Measurements from ENCODE around the gene DGKQ.

Gene DGKQ

GRCh38 chr4:995311-996026 is 22.1 kb upstream of the DGKQ start:
- DNase-seq (ENCODE audit: low read depth), result no peak

- DNase-seq (ENCODE audit: low read depth), result no peak
Observed at GRCh38 chr4:993111-994029, 20.0 kb upstream of the DGKQ start, which contains the start of gene SLC26A1. Gene SLC26A1, minus strand, starts transcription at chr4:993404. Its CDS starts 1,701 bp downstream, at chr4:991703.

DNA sequence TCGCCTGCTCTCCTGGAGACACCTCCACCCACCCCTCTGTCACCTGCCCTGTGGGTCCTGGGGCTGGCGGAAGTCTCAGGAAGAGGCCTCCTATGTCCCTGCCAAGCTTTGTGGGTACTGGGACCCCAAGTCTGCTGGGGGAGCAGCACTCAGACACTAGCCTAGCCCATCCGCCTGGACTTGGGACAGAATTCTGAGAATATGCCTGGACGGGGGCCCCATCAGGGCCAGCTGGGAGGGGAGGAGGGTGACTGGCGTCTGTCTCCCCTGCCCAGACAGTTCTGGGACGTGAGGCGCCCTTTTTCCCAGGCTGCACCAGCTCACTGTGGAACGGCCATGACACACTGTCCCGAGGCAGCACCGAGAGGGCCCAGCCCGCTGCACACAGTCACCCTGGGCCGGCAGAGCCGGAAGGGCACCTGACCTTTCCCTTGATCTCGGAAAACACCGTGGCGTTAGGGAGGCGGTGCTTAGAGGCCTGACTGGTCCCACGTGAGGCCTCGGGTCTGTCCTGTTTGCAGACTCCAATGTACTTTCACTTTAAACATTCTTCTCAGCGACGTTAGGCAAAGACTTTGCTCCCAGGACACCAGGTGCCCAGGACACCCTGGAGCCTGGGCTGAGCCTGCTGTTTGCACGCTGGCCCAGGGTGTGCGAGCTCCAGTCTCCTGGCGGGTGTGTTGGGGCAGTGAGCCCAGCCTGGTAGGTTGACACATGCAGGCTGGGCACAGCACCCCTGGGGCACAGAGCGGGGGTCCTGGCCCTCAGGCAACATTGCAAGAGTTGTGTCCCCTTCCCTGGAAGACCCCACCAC is 19.1 kb upstream of the DGKQ start:
- no peak for DNase-seq (ENCODE audit: low read depth)

DNA sequence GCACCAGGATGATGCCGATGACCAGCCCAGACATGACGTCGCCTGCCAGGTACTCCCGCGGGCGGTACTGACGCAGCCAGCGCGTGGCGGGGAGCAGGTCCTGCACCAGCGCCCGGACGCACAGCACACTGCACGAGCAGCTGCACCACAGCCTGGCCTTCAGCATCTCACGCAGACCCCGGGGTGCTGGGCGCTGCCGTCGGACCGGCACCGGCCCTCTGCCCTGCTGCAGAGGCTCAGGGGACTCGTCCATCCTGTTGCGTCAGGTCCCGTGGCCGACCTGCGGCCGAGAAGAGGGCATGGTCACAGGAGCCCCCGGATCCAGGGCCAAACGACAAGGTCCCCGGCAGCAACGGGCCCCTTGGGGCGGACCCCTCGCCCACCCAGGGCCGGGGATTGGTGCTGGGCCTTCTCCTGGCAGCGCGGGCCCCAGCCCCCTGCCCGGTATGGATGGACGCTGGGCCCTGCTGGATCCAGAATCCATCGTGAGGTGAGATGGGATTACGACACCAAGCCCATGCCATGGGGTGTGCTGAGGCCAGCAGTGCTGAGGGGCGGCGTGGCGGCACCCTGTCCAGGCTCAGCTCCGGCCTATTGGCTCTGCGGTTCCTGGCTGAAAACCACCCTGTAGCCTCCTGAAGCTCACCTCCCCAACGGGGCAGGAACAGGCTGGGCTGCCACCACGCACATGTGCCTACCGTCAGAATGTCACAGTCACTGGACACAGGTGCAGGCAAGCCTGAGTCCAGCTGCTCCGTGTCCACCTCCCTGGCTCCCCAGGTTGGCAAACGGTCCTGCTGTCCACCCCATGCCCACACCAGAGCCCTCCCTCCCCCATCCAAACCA is 18.3 kb upstream of the DGKQ start:
- no peak for DNase-seq (ENCODE audit: low read depth)

DNA sequence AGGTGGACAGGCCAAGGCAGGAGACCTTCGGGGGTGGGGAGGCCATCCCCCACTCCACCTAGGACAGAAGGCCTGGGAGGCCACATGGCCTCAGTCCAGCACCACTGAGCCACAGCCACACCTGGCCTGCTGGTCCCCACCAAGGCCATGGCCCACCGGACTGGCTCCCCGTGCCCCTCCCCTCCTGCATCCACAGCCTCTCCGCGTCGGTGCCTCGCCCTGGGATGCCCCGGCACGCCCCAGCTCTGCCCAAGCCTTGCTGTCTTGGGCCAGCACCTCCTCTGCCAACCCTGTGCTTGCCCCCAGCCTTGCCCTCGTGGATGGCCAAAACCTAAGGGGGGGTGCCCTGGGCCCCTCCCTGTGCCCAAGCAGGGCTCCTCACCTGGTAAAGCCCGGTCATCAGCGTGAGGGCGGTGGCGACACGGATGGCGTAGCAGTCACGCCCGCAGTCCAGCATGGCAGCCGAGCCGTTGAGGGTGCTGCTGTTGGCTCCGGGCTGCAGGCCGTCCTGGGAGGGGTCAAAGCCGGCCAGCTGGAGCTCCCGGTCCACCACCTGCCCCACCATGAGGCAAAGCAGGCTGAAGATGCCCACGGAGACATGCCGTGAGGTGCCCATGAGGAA is 17.5 kb upstream of the DGKQ start:
- no peak for DNase-seq (ENCODE audit: low read depth)

DNA sequence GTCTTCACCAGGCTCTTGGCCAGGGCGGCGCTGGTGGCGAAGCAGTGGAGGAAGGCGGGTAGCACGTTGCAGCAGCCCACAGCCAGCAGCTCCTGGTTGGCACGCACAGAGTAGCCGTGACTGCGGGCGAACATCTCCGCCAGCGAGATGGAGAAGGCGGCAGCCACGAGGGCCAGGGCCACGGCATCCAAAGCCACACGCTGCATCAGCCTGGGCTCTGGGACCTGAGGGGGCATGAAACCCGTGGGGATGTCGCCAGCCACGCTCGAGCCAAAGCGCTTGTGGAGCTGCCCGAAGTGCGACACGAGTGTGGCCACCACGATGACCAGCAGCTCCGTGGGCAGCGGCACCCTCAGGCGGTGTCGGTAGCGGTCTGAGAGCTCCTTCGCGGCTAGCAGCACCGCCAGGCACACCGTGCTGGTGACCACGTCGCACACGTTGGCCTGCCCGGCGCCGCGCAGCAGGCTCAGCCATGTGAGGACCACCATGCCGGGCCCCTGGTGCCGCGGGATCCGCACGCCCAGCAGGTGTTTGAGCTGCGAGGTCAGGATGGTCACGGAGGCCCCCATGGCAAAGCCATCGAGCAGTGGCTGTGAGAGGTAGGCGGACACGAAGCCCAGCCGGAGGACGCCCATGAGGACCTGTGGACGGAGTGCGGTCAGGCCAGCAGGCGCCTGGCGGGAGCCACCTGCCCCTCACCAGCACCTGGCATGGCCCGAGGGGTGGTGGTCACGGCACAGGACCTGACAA is 16.5 kb upstream of the DGKQ start:
- no peak for DNase-seq (ENCODE audit: low read depth)

GRCh38 chr4:988726-989721 is 15.7 kb upstream of the DGKQ start:
- no peak for DNase-seq (ENCODE audit: low read depth)

GRCh38 chr4:987624-988513 is 14.5 kb upstream of the DGKQ start:
- DNase-seq (ENCODE audit: low read depth), result no peak

GRCh38 chr4:986879-987623 is 13.7 kb upstream of the DGKQ start, which contains the start of gene IDUA:
Gene IDUA, plus strand, starts transcription at chr4:987044. Its CDS starts 41 bp downstream, at chr4:987085.
- DNase-seq (ENCODE audit: low read depth), result no peak

- DNase-seq (ENCODE audit: low read depth), result no peak
Observed at GRCh38 chr4:986428-986878, 13.1 kb upstream of the DGKQ start.

DNA sequence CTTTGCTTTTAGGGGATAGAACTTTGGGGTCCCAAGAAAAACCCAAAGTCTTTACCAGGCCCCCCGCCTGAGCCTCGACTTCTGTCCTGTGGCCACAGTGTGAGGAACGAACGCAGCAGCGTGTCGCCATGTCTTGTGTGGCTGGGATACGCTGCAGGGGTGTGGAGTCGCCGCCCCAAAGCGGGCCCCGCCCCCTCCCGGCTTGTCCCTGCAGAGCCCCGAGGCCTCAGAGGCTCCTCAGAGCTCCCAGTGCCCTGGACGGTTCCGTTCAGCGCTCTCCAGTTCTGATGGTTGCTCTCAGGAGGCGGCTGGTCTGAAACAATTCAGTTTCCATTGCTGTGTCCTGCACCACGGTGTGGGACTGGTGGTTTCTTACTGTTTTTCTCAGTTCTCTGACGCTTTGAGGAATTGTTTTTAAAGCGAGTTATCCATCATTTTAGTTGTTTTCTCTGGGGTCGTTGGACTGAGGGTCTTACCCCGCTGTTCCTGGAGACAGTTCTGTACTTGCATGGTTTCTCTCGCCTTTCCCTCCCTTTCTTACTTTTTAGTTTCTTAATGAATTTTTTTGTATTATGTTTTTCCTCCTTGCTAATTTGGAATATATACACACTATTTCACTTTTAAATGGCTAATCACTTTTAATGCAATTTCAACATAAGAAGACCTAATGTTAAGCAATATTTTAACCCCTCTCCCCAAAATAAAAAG is 11.9 kb upstream of the DGKQ start:
- no peak for DNase-seq (ENCODE audit: low read depth)

GRCh38 chr4:984336-985054 is 11.1 kb upstream of the DGKQ start:
- DNase-seq (ENCODE audit: low read depth), result no peak

- DNase-seq (ENCODE audit: low read depth), result no peak
Observed at GRCh38 chr4:982814-983213, 9.4 kb upstream of the DGKQ start.

- no peak for DNase-seq (ENCODE audit: low read depth)
Observed at GRCh38 chr4:982291-982690, 8.9 kb upstream of the DGKQ start.

DNA sequence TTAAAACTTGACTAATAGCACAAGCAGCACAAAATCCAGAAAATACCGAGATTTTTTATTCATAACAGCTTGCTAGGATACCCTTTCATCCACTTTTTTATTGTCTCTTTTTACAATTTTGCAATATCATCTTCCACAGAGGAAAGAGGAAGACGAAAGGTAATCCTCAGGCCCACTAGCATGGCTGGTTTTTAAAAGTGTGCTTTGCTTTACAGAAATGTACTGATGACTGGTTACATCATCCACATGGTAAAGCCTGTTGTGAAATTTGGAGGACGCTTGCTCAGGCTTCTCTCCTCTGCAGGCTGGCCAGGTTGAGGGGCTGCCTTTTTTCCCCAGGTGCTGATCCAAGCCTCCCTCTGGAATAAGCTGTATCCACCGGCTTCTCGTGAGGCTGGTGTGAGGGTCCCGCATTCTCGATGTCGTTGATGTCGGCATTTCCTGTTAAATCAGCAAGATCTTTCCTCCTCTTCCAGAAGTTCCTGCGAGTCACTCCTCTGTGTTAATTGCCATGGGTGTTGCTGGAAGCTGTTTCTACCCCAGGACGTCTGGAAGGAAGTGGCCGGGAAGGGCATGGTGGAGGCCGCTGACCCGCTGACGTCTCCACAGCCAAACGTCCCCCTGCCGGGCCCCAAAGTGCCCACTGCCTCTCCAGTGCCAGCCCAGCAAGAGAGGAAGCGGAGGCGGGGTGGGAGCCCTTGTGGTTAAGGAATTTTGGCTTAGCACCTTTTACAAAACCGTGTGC is 5.8 kb upstream of the DGKQ start:
- peak; percentile 18 for DNase-seq (ENCODE audit: low read depth)
